PC-3 (cell line): ENCODE results near the gene PKNOX2.

Experiments
- EZH2 ChIP-seq: fragments of 300-600 bp; sonication (generic); IDR thresholded peaks from one replicate; pipeline ENCODE4 v1.6.1; 2017; ENCODE audit warnings: antibody characterized with exemption, mild to moderate bottlenecking, low read length; ENCODE audit not compliant: unreplicated experiment
- EZH2phosphoT487 ChIP-seq: fragments of 300-600 bp; sonication (generic); IDR thresholded peaks from 2 replicates; pipeline ENCODE4 v1.6.1; 2018; ENCODE audit warnings: mild to moderate bottlenecking, antibody characterized with exemption, low read length, borderline replicate concordance
- TF ChIP-seq, protein P1 (sequence below): fragments of 300-600 bp; sonication (generic); conservative IDR thresholded peaks from 2 replicates; pipeline ENCODE4 v1.5.1; 2017; ENCODE audit warnings: antibody characterized with exemption, low read depth, mild to moderate bottlenecking, low read length

DNA sequence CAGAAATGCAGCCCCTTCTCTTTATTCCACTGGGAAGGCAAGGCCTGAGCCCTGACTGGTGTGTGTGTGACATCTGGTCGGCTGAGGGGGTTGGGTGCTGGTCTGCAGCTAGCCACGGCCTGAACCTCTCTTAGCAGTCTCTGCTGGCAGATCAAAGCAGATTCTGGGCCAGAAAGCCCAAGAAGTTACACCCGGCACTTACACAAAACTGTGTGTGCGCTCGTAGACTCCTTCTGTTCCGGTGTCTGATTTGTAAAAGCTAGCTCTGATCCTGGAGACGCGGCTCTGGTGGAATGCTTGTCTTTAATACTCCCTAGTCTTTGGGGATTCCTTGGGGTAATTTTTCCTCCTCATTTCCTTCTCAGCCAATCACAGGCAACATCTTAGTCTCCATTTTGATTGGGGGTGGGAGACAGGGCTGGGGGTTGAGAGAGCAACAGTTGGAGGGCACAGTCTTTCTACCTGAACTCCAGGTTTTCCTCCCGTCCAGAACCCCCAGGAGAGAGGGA is 5.5 kb downstream of the PKNOX2 start:
- TF ChIP-seq, protein P1, sequence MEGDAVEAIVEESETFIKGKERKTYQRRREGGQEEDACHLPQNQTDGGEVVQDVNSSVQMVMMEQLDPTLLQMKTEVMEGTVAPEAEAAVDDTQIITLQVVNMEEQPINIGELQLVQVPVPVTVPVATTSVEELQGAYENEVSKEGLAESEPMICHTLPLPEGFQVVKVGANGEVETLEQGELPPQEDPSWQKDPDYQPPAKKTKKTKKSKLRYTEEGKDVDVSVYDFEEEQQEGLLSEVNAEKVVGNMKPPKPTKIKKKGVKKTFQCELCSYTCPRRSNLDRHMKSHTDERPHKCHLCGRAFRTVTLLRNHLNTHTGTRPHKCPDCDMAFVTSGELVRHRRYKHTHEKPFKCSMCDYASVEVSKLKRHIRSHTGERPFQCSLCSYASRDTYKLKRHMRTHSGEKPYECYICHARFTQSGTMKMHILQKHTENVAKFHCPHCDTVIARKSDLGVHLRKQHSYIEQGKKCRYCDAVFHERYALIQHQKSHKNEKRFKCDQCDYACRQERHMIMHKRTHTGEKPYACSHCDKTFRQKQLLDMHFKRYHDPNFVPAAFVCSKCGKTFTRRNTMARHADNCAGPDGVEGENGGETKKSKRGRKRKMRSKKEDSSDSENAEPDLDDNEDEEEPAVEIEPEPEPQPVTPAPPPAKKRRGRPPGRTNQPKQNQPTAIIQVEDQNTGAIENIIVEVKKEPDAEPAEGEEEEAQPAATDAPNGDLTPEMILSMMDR: no peak
- no peak for TF ChIP-seq EZH2
- no peak for TF ChIP-seq EZH2phosphoT487
